ENCODE results near the gene MEP1B. TPM values are rescaled to one million over a fixed set of nuclear protein-coding genes. Genes with fewer than 3 reads are reported as not detected.
A peak's percentile ranks its signal among the peaks of the same experiment; 100 is the strongest.

Gene MEP1B
- total and polyA plus RNA-seq, 4 donors: not detected

DNA sequence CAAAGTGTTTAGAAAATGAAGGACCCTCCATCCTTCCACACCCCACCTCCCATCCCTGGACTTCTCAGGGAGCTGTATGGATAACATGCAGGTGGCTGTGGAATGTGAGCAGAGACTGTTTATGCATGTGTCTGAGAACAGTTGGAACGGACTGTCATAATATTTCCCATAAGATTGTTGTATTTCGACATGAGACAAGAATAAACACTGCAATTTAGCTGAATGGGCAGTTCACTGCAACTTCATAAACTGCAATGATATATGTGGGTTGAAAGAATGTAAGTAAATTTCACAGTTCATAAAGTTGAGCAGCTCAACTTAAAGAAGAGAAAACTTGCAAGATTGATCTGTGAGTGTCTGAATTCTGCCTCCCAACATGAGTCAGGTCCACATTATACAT lies 74.6 kb downstream of the MEP1B start:
- H3K4me1 ChIP-seq (ENCODE audit: control insufficient read depth in 5 of 5, insufficient read depth in 5 of 5, low read length in 5 of 5): peaks cover 0 to 17% (median 0%) of the 10 kb centered on the region in 5 donors
- H3K27me3 ChIP-seq (ENCODE audit: control insufficient read depth in 3 of 3, insufficient read depth in 3 of 3, low read length in 2 of 3): no peaks in the 10 kb centered on the region
- ATAC-seq (ENCODE audit: insufficient read depth, low FRiP score) (no peak), DNase-seq (peak; percentile 19 to 78 (median 72))
- WGBS, 2 donors: 45 to 63% methylated on average over 2 of the region's 2 CpGs
- peaks cover 0 to 7% (median 2%) of the 10 kb centered on the region in 4 donors for H3K36me3 ChIP-seq (ENCODE audit: control insufficient read depth in 4 of 4, insufficient read depth in 4 of 4, low read length in 4 of 4)
- H3K27ac ChIP-seq (ENCODE audit: low read depth in 1 of 2, low read length in 1 of 2): no peak overlapping the region
- no peaks in the 10 kb centered on the region for H3K9me3 ChIP-seq (ENCODE audit: control insufficient read depth in 4 of 4, insufficient read depth in 3 of 4, low read length in 3 of 4)
- no peak overlapping the region for H3K4me3 ChIP-seq
- TF ChIP-seq, protein P1, sequence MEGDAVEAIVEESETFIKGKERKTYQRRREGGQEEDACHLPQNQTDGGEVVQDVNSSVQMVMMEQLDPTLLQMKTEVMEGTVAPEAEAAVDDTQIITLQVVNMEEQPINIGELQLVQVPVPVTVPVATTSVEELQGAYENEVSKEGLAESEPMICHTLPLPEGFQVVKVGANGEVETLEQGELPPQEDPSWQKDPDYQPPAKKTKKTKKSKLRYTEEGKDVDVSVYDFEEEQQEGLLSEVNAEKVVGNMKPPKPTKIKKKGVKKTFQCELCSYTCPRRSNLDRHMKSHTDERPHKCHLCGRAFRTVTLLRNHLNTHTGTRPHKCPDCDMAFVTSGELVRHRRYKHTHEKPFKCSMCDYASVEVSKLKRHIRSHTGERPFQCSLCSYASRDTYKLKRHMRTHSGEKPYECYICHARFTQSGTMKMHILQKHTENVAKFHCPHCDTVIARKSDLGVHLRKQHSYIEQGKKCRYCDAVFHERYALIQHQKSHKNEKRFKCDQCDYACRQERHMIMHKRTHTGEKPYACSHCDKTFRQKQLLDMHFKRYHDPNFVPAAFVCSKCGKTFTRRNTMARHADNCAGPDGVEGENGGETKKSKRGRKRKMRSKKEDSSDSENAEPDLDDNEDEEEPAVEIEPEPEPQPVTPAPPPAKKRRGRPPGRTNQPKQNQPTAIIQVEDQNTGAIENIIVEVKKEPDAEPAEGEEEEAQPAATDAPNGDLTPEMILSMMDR (IDR thresholded peaks at IDR 0.05; ENCODE audit: control extremely low read depth, extremely low read depth): no peak
- no peak overlapping the region for H3K9ac ChIP-seq (ENCODE audit: insufficient read depth in 1 of 2, low read length in 2 of 2)

DNA sequence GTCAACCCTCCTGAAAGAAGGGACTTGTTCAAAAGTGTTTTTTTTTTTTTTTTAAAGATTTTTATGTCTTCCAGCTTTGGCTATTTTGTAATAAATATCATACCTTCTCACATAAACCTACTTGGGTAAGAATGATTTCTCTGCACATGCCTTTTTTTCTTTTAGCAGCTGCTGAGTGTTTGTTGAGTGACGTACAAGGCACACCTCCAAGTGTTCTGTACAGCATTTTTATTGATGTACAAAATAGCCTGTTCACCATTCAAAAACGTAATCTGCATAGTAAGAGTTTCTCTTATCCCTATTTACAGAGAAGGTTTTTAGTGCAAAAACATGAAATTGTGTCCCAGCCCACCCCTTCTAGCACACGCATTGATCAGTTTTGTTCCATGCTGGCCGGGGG lies 77.6 kb downstream of the MEP1B start:
- no peak overlapping the region for H3K27ac ChIP-seq (ENCODE audit: low read depth in 1 of 2, low read length in 1 of 2)
- 86 to 91% methylated on average over 4 of the region's 4 CpGs for WGBS, 2 donors

More for the DNA sequence above, 77.6 kb downstream of the MEP1B start:
- Histone ChIP-seq H3K4me1 (ENCODE audit: control insufficient read depth in 5 of 5, insufficient read depth in 5 of 5, low read length in 5 of 5) (peaks cover 0 to 17% (median 0%) of the 10 kb centered on the region in 5 donors), H3K27me3 (ENCODE audit: control insufficient read depth in 3 of 3, insufficient read depth in 3 of 3, low read length in 2 of 3) (no peaks in the 10 kb centered on the region), H3K36me3 (ENCODE audit: control insufficient read depth in 4 of 4, insufficient read depth in 4 of 4, low read length in 4 of 4) (peaks cover 0 to 10% (median 4%) of the 10 kb centered on the region in 4 donors), H3K9ac (ENCODE audit: insufficient read depth in 1 of 2, low read length in 2 of 2) (no peak overlapping the region), H3K4me3 (no peak overlapping the region), H3K9me3 (ENCODE audit: control insufficient read depth in 4 of 4, insufficient read depth in 3 of 4, low read length in 3 of 4) (no peaks in the 10 kb centered on the region)
- no peak for DNase-seq
- no peak for ATAC-seq (ENCODE audit: insufficient read depth, low FRiP score)
- TF ChIP-seq, protein P1 (IDR thresholded peaks at IDR 0.05; ENCODE audit: control extremely low read depth, extremely low read depth): no peak

Small RNA genes lying within 50 kb of the gene (small RNA-seq; reads per million reads assigned to genes)
- gene RF00019 (ENCODE audit: low replicate concordance) (not detected), gene RNA5SP453 (ENCODE audit: low replicate concordance) (not detected)

Other genes with a start within 250 kb of the MEP1B start
- gene TRAPPC8, start 246.9 kb upstream of the MEP1B start, total RNA-seq: 10 to 100 TPM; 51.3 to 73.5 TPM
- gene TRAPPC8, start 246.9 kb upstream of the MEP1B start, polyA plus RNA-seq: 10 to 100 TPM; 12.4 to 20.3 TPM
- gene RNF125, start 171.2 kb upstream of the MEP1B start, total RNA-seq: 1 to 10 TPM; 4.8 to 9.2 TPM
- 1 to 10 TPM; 1.4 to 1.8 TPM for gene RNF125, start 171.2 kb upstream of the MEP1B start, polyA plus RNA-seq
- 10 to 100 TPM; 23.6 to 37.9 TPM for gene RNF138, start 98.2 kb upstream of the MEP1B start, total RNA-seq
- 10 to 100 TPM; 13.1 to 22.1 TPM for gene RNF138, start 98.2 kb upstream of the MEP1B start, polyA plus RNA-seq

Measured in lung (tissue), 13 donors.